ENCODE data around the gene ZNF789. TPM values are rescaled to one million over a fixed set of nuclear protein-coding genes. Genes with fewer than 3 reads are reported as not detected.

ZNF789 gene
- total and polyA plus RNA-seq, 2 of the 4 experiments (the other 2 are of a cell fraction), result 4.8 to 8.9 TPM

Other genes with a start within 250 kb of the ZNF789 start
- 0.18 and 0.28 TPM in 2 replicates for gene MYH16, start 200.1 kb upstream of the ZNF789 start, total RNA-seq (2012; rRNA removed)
- 0.03 and 0.09 TPM in 2 replicates for gene MYH16, start 200.1 kb upstream of the ZNF789 start, polyA plus RNA-seq (2012; rRNA removed)
- 321 and 327 TPM in 2 replicates for gene ARPC1A, start 147.0 kb upstream of the ZNF789 start, total RNA-seq (2012; rRNA removed)
- gene ARPC1A, start 147.0 kb upstream of the ZNF789 start, polyA plus RNA-seq (2012; rRNA removed), result 253 and 260 TPM in 2 replicates
- gene ARPC1B, start 98.2 kb upstream of the ZNF789 start, total RNA-seq (2012; rRNA removed), result 243 and 351 TPM in 2 replicates
- 488 and 548 TPM in 2 replicates for gene ARPC1B, start 98.2 kb upstream of the ZNF789 start, polyA plus RNA-seq (2012; rRNA removed)
- gene PDAP1, start 64.3 kb upstream of the ZNF789 start, total RNA-seq (2012; rRNA removed), result 40.3 and 124 TPM in 2 replicates
- 123 and 193 TPM in 2 replicates for gene PDAP1, start 64.3 kb upstream of the ZNF789 start, polyA plus RNA-seq (2012; rRNA removed)
- 72.6 and 111 TPM in 2 replicates for gene BUD31, start 63.9 kb upstream of the ZNF789 start, total RNA-seq (2012; rRNA removed)
- 94.2 and 97.2 TPM in 2 replicates for gene BUD31, start 63.9 kb upstream of the ZNF789 start, polyA plus RNA-seq (2012; rRNA removed)
- gene PTCD1, start 34.1 kb upstream of the ZNF789 start, total RNA-seq (2012; rRNA removed), result 2.2 and 2.8 TPM in 2 replicates
- 4.0 and 4.7 TPM in 2 replicates for gene PTCD1, start 34.1 kb upstream of the ZNF789 start, polyA plus RNA-seq (2012; rRNA removed)
- gene CPSF4, start 33.9 kb upstream of the ZNF789 start, total RNA-seq (2012; rRNA removed), result 23.8 and 23.9 TPM in 2 replicates
- gene CPSF4, start 33.9 kb upstream of the ZNF789 start, polyA plus RNA-seq (2012; rRNA removed), result 38.5 and 44.9 TPM in 2 replicates
- gene ATP5MF, start 6.7 kb upstream of the ZNF789 start, total RNA-seq (2012; rRNA removed), result 559 and 1,184 TPM in 2 replicates
- gene ATP5MF, start 6.7 kb upstream of the ZNF789 start, polyA plus RNA-seq (2012; rRNA removed), result 1,472 and 2,029 TPM in 2 replicates
- gene ZNF394, start 27.4 kb downstream of the ZNF789 start, total RNA-seq (2012; rRNA removed), result 22.8 and 24.7 TPM in 2 replicates
- gene ZNF394, start 27.4 kb downstream of the ZNF789 start, polyA plus RNA-seq (2012; rRNA removed), result 10.7 and 10.9 TPM in 2 replicates
- 15.8 and 16.3 TPM in 2 replicates for gene ZKSCAN5, start 31.8 kb downstream of the ZNF789 start, total RNA-seq (2012; rRNA removed)
- gene ZKSCAN5, start 31.8 kb downstream of the ZNF789 start, polyA plus RNA-seq (2012; rRNA removed), result 5.4 and 5.5 TPM in 2 replicates
- 5.9 and 10.3 TPM in 2 replicates for gene FAM200A, start 79.2 kb downstream of the ZNF789 start, total RNA-seq (2012; rRNA removed)
- 4.5 and 6.0 TPM in 2 replicates for gene FAM200A, start 79.2 kb downstream of the ZNF789 start, polyA plus RNA-seq (2012; rRNA removed)
- gene ZNF655, start 85.8 kb downstream of the ZNF789 start, total RNA-seq (2012; rRNA removed), result 49.6 and 56.4 TPM in 2 replicates
- 47.9 and 54.7 TPM in 2 replicates for gene ZNF655, start 85.8 kb downstream of the ZNF789 start, polyA plus RNA-seq (2012; rRNA removed)
- gene TMEM225B, start 125.4 kb downstream of the ZNF789 start, total RNA-seq (2012; rRNA removed), result 0.54 and 0.56 TPM in 2 replicates
- 0.27 and 0.32 TPM in 2 replicates for gene TMEM225B, start 125.4 kb downstream of the ZNF789 start, polyA plus RNA-seq (2012; rRNA removed)
- gene ZSCAN25, start 144.1 kb downstream of the ZNF789 start, total RNA-seq (2012; rRNA removed), result 9.0 and 9.2 TPM in 2 replicates
- gene ZSCAN25, start 144.1 kb downstream of the ZNF789 start, polyA plus RNA-seq (2012; rRNA removed), result 6.2 TPM in 2 replicates
- gene CYP3A5, start 207.1 kb downstream of the ZNF789 start, total RNA-seq (2012; rRNA removed), result not detected in 2 replicates
- not detected in 2 replicates for gene CYP3A5, start 207.1 kb downstream of the ZNF789 start, polyA plus RNA-seq (2012; rRNA removed)